K562 (cell line): ENCODE data around the gene DIS3L2. TPM values are rescaled to one million over a fixed set of nuclear protein-coding genes. Genes with fewer than 3 reads are reported as not detected.
A peak's percentile ranks its signal among the peaks of the same experiment; 100 is the strongest.

Source experiments
- ATAC-seq: fragments of 200-7000 bp; cut with Tn5 transposase; 3 replicates; pipeline ENCODE4 v1.9.1; 2020; ENCODE audit warnings: moderate library complexity
- BruUV-seq: library from RNA; stranded (reverse); fragments of 400-500 nt; replicated peaks from 2 replicates; lab custom pipeline; 2021; lab: Mats Ljungman, UMichigan
- CTCF ChIA-PET: fragments of 300-600 bp; formaldehyde crosslinking; extraction: SDS; loops from one replicate; lab custom pipeline; 2021; ENCODE audit warnings: low intra/inter-chr PET ratio; lab: Yijun Ruan, JAX
- POLR2A ChIA-PET: fragments of 300-600, 350-650 bp; sonication (Branson Sonifier 250); formaldehyde crosslinking; extraction: SDS; loops from one replicate; lab custom pipeline; 2021; ENCODE audit warnings: antibody characterized with exemption, inconsistent platforms; lab: Yijun Ruan, JAX
- DNase-seq, 4 experiments: peaks; one replicate each; pipeline versions ENCODE4 v3.0.0 to v3.0.0-alpha.2; 2011 to 2018; ENCODE audit warnings: low spot score in 3 of 4, mixed read lengths in 3 of 4; ENCODE audit errors: extremely low read depth in 1 of 4
- FAIRE-seq: peaks from 2 replicates; lab custom pipeline; 2011; peaks lifted over from hg19 to GRCh38; lab: Jason Lieb, UNC
- H2AFZ ChIP-seq: 2 replicates; pipeline ENCODE4 v1.6.0; 2011; ENCODE audit warnings: low read depth, low read length, control low read depth, inconsistent platforms
- H3K27ac ChIP-seq: fragments of 200-600 bp; 3 replicates; pipeline ENCODE4 v1.8.0; 2011; ENCODE audit warnings: low read depth, mild to moderate bottlenecking, control low read depth, inconsistent platforms, low read length, moderate library complexity, mixed read lengths; ENCODE audit errors: extremely low read depth
- H3K27me3 ChIP-seq, 2 experiments: fragments of 300-600 bp in 1 of 2; 2 replicates in 1 of 2; 3 replicates in 1 of 2; pipeline versions ENCODE4 v1.6.0 to v1.8.0; 2011; ENCODE audit warnings: inconsistent platforms in 2 of 2, low read length in 2 of 2, mild to moderate bottlenecking in 1 of 2, mixed read lengths in 1 of 2, moderate library complexity in 1 of 2; ENCODE audit not compliant: control insufficient read depth in 2 of 2, insufficient read depth in 2 of 2
- H3K36me3 ChIP-seq: fragments of 300-600 bp; 3 replicates; pipeline ENCODE4 v1.8.0; 2011; ENCODE audit warnings: mild to moderate bottlenecking, low read length, inconsistent platforms; ENCODE audit not compliant: control insufficient read depth, insufficient read depth
- H3K4me1 ChIP-seq, 2 experiments: fragments of 200-600 bp in 1 of 2; replicated peaks in 1 of 2; 2 replicates in 1 of 2; 3 replicates in 1 of 2; pipeline versions ENCODE4 v1.5.1 to v1.8.0; 2011; ENCODE audit warnings: inconsistent platforms in 2 of 2, low read length in 2 of 2, mild to moderate bottlenecking in 1 of 2, mixed read lengths in 1 of 2, moderate library complexity in 1 of 2; ENCODE audit not compliant: control insufficient read depth in 2 of 2, insufficient read depth in 2 of 2
- H3K4me2 ChIP-seq: 2 replicates; pipeline ENCODE4 v1.6.1; 2011; ENCODE audit warnings: low read length, control low read depth, inconsistent platforms, mixed read lengths; ENCODE audit not compliant: insufficient read depth
- H3K4me3 ChIP-seq: fragments of 200-600 bp; sonication (generic), shearing (Covaris generic); 2 replicates; pipeline ENCODE4 v1.5.1; 2016; ENCODE audit warnings: control low read depth, inconsistent platforms
- H3K79me2 ChIP-seq: fragments of 200-600 bp; 3 replicates; pipeline ENCODE4 v1.8.0; 2011; ENCODE audit warnings: low read length, inconsistent platforms; ENCODE audit not compliant: control insufficient read depth, insufficient read depth
- H3K9ac ChIP-seq, 2 experiments: 2 replicates each; pipeline versions ENCODE4 v1.6.0 to v1.6.1; 2011; ENCODE audit warnings: low read depth in 2 of 2, low read length in 2 of 2, control low read depth in 1 of 2, inconsistent platforms in 1 of 2, mild to moderate bottlenecking in 1 of 2, mixed read lengths in 1 of 2; ENCODE audit not compliant: insufficient read depth in 1 of 2
- H3K9me1 ChIP-seq: one replicate; pipeline ENCODE4 v1.6.0; 2011; ENCODE audit warnings: inconsistent platforms, mild to moderate bottlenecking, low read length, moderate library complexity; ENCODE audit not compliant: control insufficient read depth, insufficient read depth
- H3K9me3 ChIP-seq: replicated peaks from 2 replicates; pipeline ENCODE4 v1.5.1; 2011; ENCODE audit warnings: low read depth, low read length, inconsistent platforms; ENCODE audit not compliant: control insufficient read depth, insufficient read depth
- H4K20me1 ChIP-seq: replicated peaks from 2 replicates; pipeline ENCODE4 v1.6.1; 2011; ENCODE audit warnings: low read length, inconsistent platforms, mixed read lengths; ENCODE audit not compliant: control insufficient read depth, insufficient read depth
- BDP1 ChIP-seq: IDR thresholded peaks from 3 replicates; pipeline ENCODE4 v1.6.1; 2011; ENCODE audit not compliant: insufficient read length, insufficient read depth
- CCNT2 ChIP-seq: IDR thresholded peaks from 2 replicates; pipeline ENCODE4 v1.6.1; 2011; ENCODE audit warnings: borderline replicate concordance, low read depth, mild to moderate bottlenecking, moderate library complexity, mixed read lengths, low read length; ENCODE audit not compliant: insufficient read length; ENCODE audit errors: extremely low read depth
- CEBPG ChIP-seq, 3 experiments: fragments of 200-800 bp in 1 of 3; sonication (Bioruptor generic) in 1 of 3; sonication (generic) in 1 of 3; formaldehyde crosslinking in 1 of 3; IDR thresholded peaks in 2 of 3; conservative IDR thresholded peaks in 1 of 3; 2 replicates each; pipeline versions ENCODE4 v1.6.1 to v1.8.0; 2016 to 2022; ENCODE audit warnings: missing compliant biosample characterization in 2 of 3, missing genetic modification characterization in 2 of 3, mild to moderate bottlenecking in 1 of 3, missing genetic modification reagents in 1 of 3
- MEIS2 ChIP-seq: fragments of 450-650 bp; IDR thresholded peaks from 2 replicates; pipeline ENCODE4 v1.6.1; 2014; ENCODE audit warnings: mild to moderate bottlenecking; ENCODE audit not compliant: partially characterized antibody
- SNIP1 ChIP-seq: fragments of 450-650 bp; IDR thresholded peaks from 2 replicates; pipeline ENCODE4 v1.7.1; 2017; ENCODE audit warnings: low read depth, mild to moderate bottlenecking
- TAF1 ChIP-seq: IDR thresholded peaks from 2 replicates; pipeline ENCODE4 v1.6.1; 2011; ENCODE audit warnings: mild to moderate bottlenecking, low read length, moderate library complexity; ENCODE audit not compliant: insufficient read depth, control insufficient read depth, severe bottlenecking; ENCODE audit errors: extremely low read depth
- XRCC4 ChIP-seq: IDR thresholded peaks from one replicate; pipeline ENCODE4 v1.6.1; 2011; ENCODE audit not compliant: insufficient read depth, insufficient read length; ENCODE audit errors: extremely low read depth
- ZFPM2 ChIP-seq: fragments of 250-450 bp; sonication (Bioruptor Pico); IDR thresholded peaks from 2 replicates; pipeline ENCODE4 v1.5.1; 2022; ENCODE audit warnings: mild to moderate bottlenecking
- WGBS: fragments of 100-300 bp; shearing (Covaris generic); methylation state at CpG from one replicate; pipeline ENCODE4 v1.1.6; 2016; ENCODE audit warnings: low coverage, mixed read lengths; ENCODE audit not compliant: insufficient coverage; ENCODE audit errors: missing lambda C conversion rate; 5-methylcytosine and 5-hydroxymethylcytosine counted together
- in situ Hi-C: fragments of 300-500 bp; cut with MboI; formaldehyde crosslinking; loops from 4 replicates; pipeline ENCODE4 v1.15.0; 2018; ENCODE audit warnings: inconsistent platforms, mixed read lengths
- intact Hi-C: fragments of 100-400 bp; cut with micrococcal nuclease; formaldehyde crosslinking; loops from 2 replicates; pipeline ENCODE4 v1.14.2; 2022
- polyA plus RNA-seq, 8 experiments: library from polyadenylated mRNA; depleted of rRNA in 4 of 8; stranded (reverse) in 5 of 8; unstranded in 3 of 8; fragments of >200 nt; fragmentation: Nextera tagmentation in 2 of 8; fragmentation: Illumina TruSeq in 1 of 8; extraction: Ambion mirVana in 2 of 8; extraction: Trizol in 1 of 8; gene quantifications; 2 replicates each; pipeline versions ENCODE4 v1.2.1 to v1.2.3, GENCODE V29; 2011 to 2014; ENCODE audit warnings: inconsistent platforms in 1 of 8, missing spikeins in 1 of 8
- total RNA-seq, 7 experiments: library from RNA; depleted of rRNA in 6 of 7; stranded (reverse); fragments of >200 nt in 6 of 7; fragmentation: Illumina TruSeq in 2 of 7; extraction: Trizol in 2 of 7; gene quantifications; 2 replicates each; pipeline versions ENCODE4 v1.2.1 to v1.2.3, GENCODE V29; 2011 to 2021; ENCODE audit warnings: low replicate concordance in 1 of 7
- TF ChIP-seq, protein P1 (sequence below): fragments of 450-650 bp; IDR thresholded peaks from 2 replicates; pipeline ENCODE4 v1.6.1; 2016; ENCODE audit warnings: mild to moderate bottlenecking
- TF ChIP-seq, protein P2 (sequence below): fragments of 250-450 bp; sonication (Bioruptor Pico); IDR thresholded peaks from 2 replicates; pipeline ENCODE4 v1.8.0; 2021; ENCODE audit warnings: moderate library complexity, mild to moderate bottlenecking, inconsistent platforms

Gene DIS3L2
- total and polyA plus RNA-seq, 9 of the 15 experiments (the other 6 are each of a cell fraction or from before 2014, with no cell fraction given), result 1.5 to 19.2 (median 11.2) TPM

DNA sequence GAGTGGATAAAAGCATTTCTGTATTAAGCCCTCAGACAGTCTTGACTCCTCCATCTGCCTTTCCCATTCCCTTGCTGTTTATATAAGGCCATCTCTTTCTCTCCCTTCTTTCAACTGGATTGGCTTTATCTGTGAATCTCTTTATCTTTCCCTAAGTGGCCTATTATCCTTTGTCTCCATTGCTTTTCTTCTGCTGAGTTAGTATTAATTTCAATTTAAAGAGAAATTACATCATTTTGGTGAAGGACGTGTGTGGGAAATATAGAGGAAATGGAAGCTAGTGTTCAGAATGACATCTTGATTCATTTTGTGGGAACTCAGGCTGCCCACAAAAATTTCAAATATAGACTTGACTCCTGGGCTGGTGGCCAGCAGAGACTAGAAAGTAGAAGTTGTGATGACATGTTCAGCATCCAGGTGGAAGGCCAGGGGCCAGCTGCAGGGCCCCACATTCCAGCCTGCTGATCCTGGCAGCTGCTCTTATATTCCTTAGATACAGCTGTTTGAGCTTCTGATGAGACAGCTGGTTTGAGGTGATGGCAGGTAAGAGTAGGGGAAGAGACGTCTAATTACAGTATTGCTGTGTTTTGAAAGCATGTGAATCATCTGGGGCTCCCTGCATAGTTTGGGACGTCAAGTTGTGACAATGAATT is 52.3 kb downstream of the DIS3L2 start:
- DNase-seq (no peak), FAIRE-seq (no peak), ATAC-seq (no peak)
- no peak overlapping the region for H3K4me2 ChIP-seq
- H3K4me1 ChIP-seq, result peaks cover 0 to 6% of the 10 kb centered on the region in 2 experiments; a peak in 2 of 5 replicates
- no peaks in the 10 kb centered on the region for H3K79me2 ChIP-seq
- no peaks in the 10 kb centered on the region for H3K27me3 ChIP-seq
- H2AFZ ChIP-seq, result no peak overlapping the region
- ChIA-PET POLR2A (no interaction called here), CTCF (no interaction called here)
- in situ Hi-C loops, result no loop called here
- H3K9me1 ChIP-seq, result no peaks in the 10 kb centered on the region
- WGBS, result 53% methylated on average over 3 of the region's 3 CpGs
- no peak overlapping the region for H3K9ac ChIP-seq
- BruUV-seq, result no TSS peak
- no peak overlapping the region for H3K27ac ChIP-seq
- intact Hi-C loops, result no loop called here
- H4K20me1 ChIP-seq, result no peaks in the 10 kb centered on the region
- H3K36me3 ChIP-seq, result peaks cover 14% of the 10 kb centered on the region; the same call in 1 of the 3 replicates
- H3K9me3 ChIP-seq, result no peaks in the 10 kb centered on the region
- TF ChIP-seq ZFPM2 (CRISPR knock-in tag) (no peak), XRCC4 (no peak), CCNT2 (no peak), BDP1 (no peak), SNIP1 (no peak), MEIS2 (peak; percentile 32), TAF1 (no peak), CEBPG (CRISPR knock-in tag; IDR thresholded peaks at IDR 0.05) (no peak), CEBPG (tag; conservative IDR thresholded peaks at IDR 0.05 in 1 of 2, IDR thresholded peaks at IDR 0.05 in 1 of 2) (peak in 1 of 2 experiments; percentile 17; a peak in 1 of 4 replicates)
- TF ChIP-seq, protein P1, sequence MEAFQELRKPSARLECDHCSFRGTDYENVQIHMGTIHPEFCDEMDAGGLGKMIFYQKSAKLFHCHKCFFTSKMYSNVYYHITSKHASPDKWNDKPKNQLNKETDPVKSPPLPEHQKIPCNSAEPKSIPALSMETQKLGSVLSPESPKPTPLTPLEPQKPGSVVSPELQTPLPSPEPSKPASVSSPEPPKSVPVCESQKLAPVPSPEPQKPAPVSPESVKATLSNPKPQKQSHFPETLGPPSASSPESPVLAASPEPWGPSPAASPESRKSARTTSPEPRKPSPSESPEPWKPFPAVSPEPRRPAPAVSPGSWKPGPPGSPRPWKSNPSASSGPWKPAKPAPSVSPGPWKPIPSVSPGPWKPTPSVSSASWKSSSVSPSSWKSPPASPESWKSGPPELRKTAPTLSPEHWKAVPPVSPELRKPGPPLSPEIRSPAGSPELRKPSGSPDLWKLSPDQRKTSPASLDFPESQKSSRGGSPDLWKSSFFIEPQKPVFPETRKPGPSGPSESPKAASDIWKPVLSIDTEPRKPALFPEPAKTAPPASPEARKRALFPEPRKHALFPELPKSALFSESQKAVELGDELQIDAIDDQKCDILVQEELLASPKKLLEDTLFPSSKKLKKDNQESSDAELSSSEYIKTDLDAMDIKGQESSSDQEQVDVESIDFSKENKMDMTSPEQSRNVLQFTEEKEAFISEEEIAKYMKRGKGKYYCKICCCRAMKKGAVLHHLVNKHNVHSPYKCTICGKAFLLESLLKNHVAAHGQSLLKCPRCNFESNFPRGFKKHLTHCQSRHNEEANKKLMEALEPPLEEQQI, result no peak
- TF ChIP-seq, protein P2, sequence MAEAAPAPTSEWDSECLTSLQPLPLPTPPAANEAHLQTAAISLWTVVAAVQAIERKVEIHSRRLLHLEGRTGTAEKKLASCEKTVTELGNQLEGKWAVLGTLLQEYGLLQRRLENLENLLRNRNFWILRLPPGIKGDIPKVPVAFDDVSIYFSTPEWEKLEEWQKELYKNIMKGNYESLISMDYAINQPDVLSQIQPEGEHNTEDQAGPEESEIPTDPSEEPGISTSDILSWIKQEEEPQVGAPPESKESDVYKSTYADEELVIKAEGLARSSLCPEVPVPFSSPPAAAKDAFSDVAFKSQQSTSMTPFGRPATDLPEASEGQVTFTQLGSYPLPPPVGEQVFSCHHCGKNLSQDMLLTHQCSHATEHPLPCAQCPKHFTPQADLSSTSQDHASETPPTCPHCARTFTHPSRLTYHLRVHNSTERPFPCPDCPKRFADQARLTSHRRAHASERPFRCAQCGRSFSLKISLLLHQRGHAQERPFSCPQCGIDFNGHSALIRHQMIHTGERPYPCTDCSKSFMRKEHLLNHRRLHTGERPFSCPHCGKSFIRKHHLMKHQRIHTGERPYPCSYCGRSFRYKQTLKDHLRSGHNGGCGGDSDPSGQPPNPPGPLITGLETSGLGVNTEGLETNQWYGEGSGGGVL (CRISPR knock-in tag), result no peak
- H3K4me3 ChIP-seq, result no peak overlapping the region
